Measurements from ENCODE around the gene FBXL7.

- TF ChIP-seq REST (IDR thresholded peaks at IDR 0.05; ENCODE audit: low read depth) (no peak), RAD21 (IDR thresholded peaks at IDR 0.05; ENCODE audit: low read depth) (no peak), CEBPB (IDR thresholded peaks at IDR 0.05) (no peak), USF1 (IDR thresholded peaks at IDR 0.05) (no peak), NFIC (IDR thresholded peaks at IDR 0.05) (no peak), EGR1 (IDR thresholded peaks at IDR 0.05) (no peak), CREB1 (IDR thresholded peaks at IDR 0.05; ENCODE audit: low read depth) (no peak), ZBTB7A (IDR thresholded peaks at IDR 0.05; ENCODE audit: low read depth) (no peak), EP300 (IDR thresholded peaks at IDR 0.05; ENCODE audit: borderline replicate concordance) (no peak), MAX (IDR thresholded peaks at IDR 0.05) (no peak), TAF1 (IDR thresholded peaks at IDR 0.05; ENCODE audit: low read depth) (no peak), TEAD4 (IDR thresholded peaks at IDR 0.05) (no peak), TCF12 (IDR thresholded peaks at IDR 0.05; ENCODE audit: low read depth) (no peak)
These were observed 176.6 kb downstream of the FBXL7 start for GRCh38 chr5:15676591-15676990.

Measured in Ishikawa (cell line).